Dendritic cell treated with granulocyte-macrophage colony-stimulating factor and Interleukin-4, amounts not matched to agents 40 ng/mL and 50 ng/mL, for 4 days (primary cell): ENCODE data around the gene PTGES2.

Experiments used
- H3K27ac Mint-ChIP-seq: one replicate; pipeline ENCODE4 v1.8.0; 2022; ENCODE audit warnings: mild to moderate bottlenecking, mixed read lengths
- H3K27me3 Mint-ChIP-seq: one replicate; pipeline ENCODE4 v1.8.0; 2022; ENCODE audit warnings: mild to moderate bottlenecking, mixed read lengths
- H3K36me3 Mint-ChIP-seq: one replicate; pipeline ENCODE4 v1.8.0; 2022; ENCODE audit warnings: low read depth, mixed read lengths
- H3K4me1 Mint-ChIP-seq: one replicate; pipeline ENCODE4 v1.8.0; 2022; ENCODE audit warnings: low read depth, mixed read lengths
- H3K4me3 Mint-ChIP-seq: one replicate; pipeline ENCODE4 v1.8.0; 2022; ENCODE audit warnings: mild to moderate bottlenecking, moderate library complexity, mixed read lengths
- H3K9me3 Mint-ChIP-seq: one replicate; pipeline ENCODE4 v1.8.0; 2022; ENCODE audit warnings: mixed read lengths
- intact Hi-C: fragments of 100-400 bp; cut with micrococcal nuclease; formaldehyde crosslinking; loops from one replicate; pipeline ENCODE4 v1.15.0; 2022

PTGES2 gene

GRCh38 chr9:128121924-128122808 is 5.4 kb downstream of the PTGES2 start:
- peaks cover 6% of the 10 kb centered on the region for H3K27me3 Mint-ChIP-seq
- H3K4me1 Mint-ChIP-seq, result peaks cover 30% of the 10 kb centered on the region
- intact Hi-C loops, result no loop called here
- peaks cover 60% of the 10 kb centered on the region for H3K36me3 Mint-ChIP-seq
- no peak overlapping the region for H3K4me3 Mint-ChIP-seq
- no peak overlapping the region for H3K27ac Mint-ChIP-seq
- no peaks in the 10 kb centered on the region for H3K9me3 Mint-ChIP-seq

GRCh38 chr9:128121466-128121810 is 6.1 kb downstream of the PTGES2 start:
- peaks cover 33% of the 10 kb centered on the region for H3K4me1 Mint-ChIP-seq
- H3K27me3 Mint-ChIP-seq, result peaks cover 6% of the 10 kb centered on the region
- intact Hi-C loops, result no loop called here
- H3K36me3 Mint-ChIP-seq, result peaks cover 60% of the 10 kb centered on the region
- no peak overlapping the region for H3K4me3 Mint-ChIP-seq
- H3K27ac Mint-ChIP-seq, result no peak overlapping the region
- H3K9me3 Mint-ChIP-seq, result no peaks in the 10 kb centered on the region

DNA sequence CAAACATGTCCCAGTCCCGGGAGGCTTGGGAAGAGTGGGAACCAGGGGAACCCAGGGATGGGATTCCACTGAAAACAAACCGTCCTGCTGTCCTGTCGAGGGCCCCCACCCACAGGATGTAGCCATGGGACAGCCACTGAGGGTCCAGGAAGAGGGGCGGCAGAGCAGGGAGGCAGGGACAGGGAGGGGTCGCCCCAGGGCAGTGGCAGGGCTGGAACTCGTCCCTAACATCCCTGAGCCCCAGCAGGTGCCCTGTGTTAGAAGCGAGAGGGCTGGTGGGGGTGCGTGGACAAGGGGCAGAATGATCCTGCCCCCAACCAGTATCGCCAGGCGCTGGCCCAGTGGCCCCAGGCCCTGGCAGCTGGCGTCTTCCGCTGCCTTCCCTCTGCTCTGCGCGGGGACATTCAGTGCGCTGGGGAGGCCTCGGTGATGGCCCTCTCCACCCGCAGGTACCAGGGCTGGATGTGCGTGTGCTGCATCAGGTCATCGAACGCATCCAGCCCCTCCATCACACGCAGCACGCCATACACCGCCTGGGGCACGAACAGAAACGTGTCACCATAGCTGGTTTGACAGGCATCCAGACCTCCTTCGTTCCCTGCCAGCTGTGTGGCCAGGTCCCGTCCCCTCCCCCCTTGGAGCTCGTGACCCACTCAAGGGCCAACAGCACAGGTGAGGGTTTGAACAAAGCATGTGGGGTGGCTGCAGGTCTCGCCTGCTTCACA is 6.6 kb downstream of the PTGES2 start:
- H3K9me3 Mint-ChIP-seq, result no peaks in the 10 kb centered on the region
- H3K36me3 Mint-ChIP-seq, result peaks cover 56% of the 10 kb centered on the region
- H3K27me3 Mint-ChIP-seq, result peaks cover 6% of the 10 kb centered on the region
- no peak overlapping the region for H3K4me3 Mint-ChIP-seq
- intact Hi-C loops, result no loop called here
- no peak overlapping the region for H3K27ac Mint-ChIP-seq
- H3K4me1 Mint-ChIP-seq, result peaks cover 34% of the 10 kb centered on the region

- Mint-ChIP-seq H3K4me3 (no peak overlapping the region), H3K27me3 (peaks cover 6% of the 10 kb centered on the region), H3K9me3 (no peaks in the 10 kb centered on the region), H3K27ac (no peak overlapping the region), H3K36me3 (peaks cover 56% of the 10 kb centered on the region), H3K4me1 (peaks cover 34% of the 10 kb centered on the region)
- intact Hi-C loops, result no loop called here
These were observed 7.3 kb downstream of the PTGES2 start for GRCh38 chr9:128120061-128120740.

DNA sequence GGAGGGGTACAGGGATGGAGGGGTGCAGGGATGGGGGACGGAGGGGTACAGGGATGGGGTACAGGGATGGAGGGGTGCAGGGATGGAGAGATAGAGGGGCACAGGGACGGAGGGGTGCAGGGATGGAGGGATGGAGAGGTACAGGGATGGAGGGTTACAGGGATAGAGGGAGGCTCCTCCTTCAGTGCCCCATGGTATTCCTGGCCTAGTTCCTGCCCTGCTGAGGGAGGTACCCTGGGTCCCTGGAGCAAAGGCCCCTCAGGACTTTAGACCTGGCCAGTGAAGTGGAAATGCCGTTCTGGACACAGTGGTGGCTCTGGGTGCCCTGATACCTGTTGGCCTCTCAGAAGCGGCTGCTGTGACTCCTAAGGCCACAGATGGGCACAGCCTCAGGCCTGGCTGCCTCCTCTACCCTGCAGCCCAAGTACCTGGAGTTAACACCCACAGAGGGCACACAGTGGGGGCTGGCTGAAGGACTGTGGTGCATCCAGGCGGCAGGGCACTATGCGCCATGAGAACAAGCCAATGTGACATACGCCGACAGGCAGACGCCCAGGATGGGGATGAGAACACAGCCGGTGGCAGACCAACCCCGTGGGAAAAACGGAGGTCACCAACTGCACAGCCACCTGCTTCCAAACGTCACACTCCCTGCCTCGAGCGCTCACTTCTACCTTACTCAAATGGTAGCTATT is 8.4 kb downstream of the PTGES2 start:
- intact Hi-C loops, result no loop called here
- no peak overlapping the region for H3K27ac Mint-ChIP-seq
- H3K27me3 Mint-ChIP-seq, result peaks cover 6% of the 10 kb centered on the region
- H3K4me1 Mint-ChIP-seq, result peaks cover 38% of the 10 kb centered on the region
- H3K9me3 Mint-ChIP-seq, result no peaks in the 10 kb centered on the region
- H3K4me3 Mint-ChIP-seq, result no peak overlapping the region
- H3K36me3 Mint-ChIP-seq, result peaks cover 56% of the 10 kb centered on the region

- Mint-ChIP-seq H3K27ac (peak overlapping the region; percentile 27), H3K4me1 (peaks cover 40% of the 10 kb centered on the region), H3K36me3 (peaks cover 56% of the 10 kb centered on the region), H3K4me3 (no peak overlapping the region), H3K9me3 (no peaks in the 10 kb centered on the region), H3K27me3 (peaks cover 6% of the 10 kb centered on the region)
- intact Hi-C loops, result no loop called here
These were observed 9.1 kb downstream of the PTGES2 start for GRCh38 chr9:128118472-128118857.

DNA sequence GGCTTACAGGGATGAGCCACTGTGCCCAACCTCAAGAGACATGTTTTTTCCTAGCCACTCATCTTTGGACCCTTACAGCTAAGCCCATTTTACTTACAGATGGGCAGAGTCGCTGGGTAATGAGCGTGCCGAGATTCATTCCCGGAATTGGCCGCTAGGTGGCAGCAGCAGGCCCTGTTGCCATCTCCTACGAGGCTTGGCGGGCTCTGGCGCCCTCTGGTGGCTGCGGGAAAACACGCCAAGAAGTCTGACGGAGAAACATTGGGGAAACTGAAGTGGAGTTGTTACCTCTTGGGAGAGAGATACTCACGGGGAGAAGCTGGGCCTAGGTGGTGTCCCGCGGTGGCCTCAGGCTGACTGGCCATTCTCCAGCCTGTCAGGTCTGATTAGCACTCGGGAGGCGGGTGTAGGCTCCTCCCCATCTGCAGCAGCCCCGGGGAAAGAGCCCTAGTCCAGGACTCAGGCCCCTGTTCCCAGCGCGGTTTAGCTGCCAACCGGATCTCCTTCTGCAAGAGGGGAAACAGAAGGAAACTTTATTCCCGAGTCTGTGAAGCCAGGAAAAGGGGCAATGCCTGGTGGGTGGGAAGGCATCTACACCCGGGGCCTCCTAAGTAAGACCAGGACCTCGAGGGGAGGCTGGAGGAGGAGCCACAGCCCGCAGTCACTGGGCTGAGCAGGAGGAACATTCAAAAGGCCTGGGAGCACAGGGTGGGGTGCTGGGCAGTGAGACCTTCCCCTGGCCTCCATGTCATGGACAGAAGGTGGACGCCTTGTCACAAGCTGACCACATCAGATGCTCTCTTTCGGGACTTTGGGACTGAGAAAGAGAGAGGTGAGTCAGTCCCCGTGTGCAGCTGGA is 9.7 kb downstream of the PTGES2 start:
- intact Hi-C loops, result loop anchor here (2.0 kb wide), 1 partner anchor 175 kb away; no protein-coding TSS in a partner anchor
- Mint-ChIP-seq H3K36me3 (peaks cover 56% of the 10 kb centered on the region), H3K4me1 (peaks cover 40% of the 10 kb centered on the region), H3K27ac (peak overlapping the region; percentile 27), H3K4me3 (no peak overlapping the region), H3K27me3 (peaks cover 6% of the 10 kb centered on the region), H3K9me3 (no peaks in the 10 kb centered on the region)

DNA sequence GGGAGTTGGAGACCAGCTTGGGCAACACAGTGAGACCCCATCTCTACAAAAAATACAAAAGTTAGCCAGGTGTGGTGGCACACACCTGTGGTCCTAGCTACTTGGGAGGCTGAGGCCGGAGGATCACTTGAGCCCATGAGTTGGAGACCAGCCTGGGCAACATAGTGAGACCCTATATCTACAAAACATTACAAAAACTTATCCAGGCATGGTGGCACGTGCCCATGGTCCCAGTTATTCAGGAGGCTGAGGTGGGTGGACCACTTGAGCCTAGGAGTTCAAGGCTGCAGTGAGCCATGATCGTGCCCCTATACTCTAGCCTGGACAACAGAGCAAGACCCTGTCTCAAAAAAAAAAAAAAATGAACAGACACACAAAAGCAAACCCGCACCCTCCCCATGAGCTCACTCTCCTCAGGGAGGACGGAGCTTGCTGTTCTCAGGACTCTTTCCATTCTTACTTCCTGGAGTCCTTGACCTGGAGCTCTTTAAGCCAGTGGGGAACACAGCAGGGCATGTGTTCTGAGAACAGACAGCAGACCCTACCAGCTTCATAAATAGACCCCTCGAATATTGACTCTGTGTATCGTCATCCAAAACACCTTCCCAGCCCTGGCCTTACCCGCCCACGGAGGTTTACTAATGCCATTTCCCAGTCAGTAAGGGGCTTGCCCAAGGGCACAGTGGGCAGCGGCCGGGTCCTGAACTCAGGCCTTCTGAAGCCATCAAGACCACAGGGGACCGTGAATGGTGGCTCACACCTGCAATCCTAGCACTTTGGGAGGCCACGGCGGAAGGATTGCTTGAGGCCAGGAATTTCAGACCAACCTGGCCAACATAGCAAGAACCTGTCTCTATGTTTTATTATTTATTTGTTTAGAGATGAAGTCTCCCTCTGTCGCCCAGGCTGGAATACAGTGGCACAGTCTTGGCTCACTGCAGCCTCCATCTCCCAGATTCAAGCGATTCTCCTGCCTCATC is 11.1 kb downstream of the PTGES2 start:
- H3K36me3 Mint-ChIP-seq, result peaks cover 52% of the 10 kb centered on the region
- H3K27me3 Mint-ChIP-seq, result peaks cover 6% of the 10 kb centered on the region
- H3K4me3 Mint-ChIP-seq, result no peak overlapping the region
- no peaks in the 10 kb centered on the region for H3K9me3 Mint-ChIP-seq
- intact Hi-C loops, result loop anchor here (2.0 kb wide), 1 partner anchor 174 kb away; no protein-coding TSS in a partner anchor
- peaks cover 40% of the 10 kb centered on the region for H3K4me1 Mint-ChIP-seq
- peak overlapping the region; percentile 74 for H3K27ac Mint-ChIP-seq

- H3K9me3 Mint-ChIP-seq, result no peaks in the 10 kb centered on the region
- intact Hi-C loops, result loop anchor here (2.0 kb wide), 1 partner anchor 173 kb away; no protein-coding TSS in a partner anchor
- peak overlapping the region; percentile 74 for H3K27ac Mint-ChIP-seq
- peaks cover 40% of the 10 kb centered on the region for H3K4me1 Mint-ChIP-seq
- peaks cover 49% of the 10 kb centered on the region for H3K36me3 Mint-ChIP-seq
- H3K4me3 Mint-ChIP-seq, result no peak overlapping the region
- peaks cover 6% of the 10 kb centered on the region for H3K27me3 Mint-ChIP-seq
These were observed 12.1 kb downstream of the PTGES2 start for GRCh38 chr9:128115187-128116103.

- H3K27ac Mint-ChIP-seq, result peak overlapping the region; percentile 30
- intact Hi-C loops, result no loop called here
- peaks cover 48% of the 10 kb centered on the region for H3K36me3 Mint-ChIP-seq
- H3K4me3 Mint-ChIP-seq, result no peak overlapping the region
- H3K27me3 Mint-ChIP-seq, result peaks cover 6% of the 10 kb centered on the region
- peaks cover 43% of the 10 kb centered on the region for H3K4me1 Mint-ChIP-seq
- no peaks in the 10 kb centered on the region for H3K9me3 Mint-ChIP-seq
These were observed 13.0 kb downstream of the PTGES2 start for GRCh38 chr9:128114326-128115186.
